Stimulated activated CD4-positive, alpha-beta T cell treated with anti-CD3 and anti-CD28 coated beads, TNF-alpha, amount 100 ng/mL, for 4 hours (primary cell): ENCODE data around the gene ATP11A.
"Not testable (repeated sequence)": the region's sequence is repeated elsewhere in the genome, so short reads cannot be mapped to it uniquely, and the experiment has no call there.

Experiments
- DNase-seq, 3 experiments: peaks; one replicate each; pipeline ENCODE4 v3.0.0-alpha.2; 2020; ENCODE audit warnings: low read depth in 3 of 3

ATP11A gene

DNA sequence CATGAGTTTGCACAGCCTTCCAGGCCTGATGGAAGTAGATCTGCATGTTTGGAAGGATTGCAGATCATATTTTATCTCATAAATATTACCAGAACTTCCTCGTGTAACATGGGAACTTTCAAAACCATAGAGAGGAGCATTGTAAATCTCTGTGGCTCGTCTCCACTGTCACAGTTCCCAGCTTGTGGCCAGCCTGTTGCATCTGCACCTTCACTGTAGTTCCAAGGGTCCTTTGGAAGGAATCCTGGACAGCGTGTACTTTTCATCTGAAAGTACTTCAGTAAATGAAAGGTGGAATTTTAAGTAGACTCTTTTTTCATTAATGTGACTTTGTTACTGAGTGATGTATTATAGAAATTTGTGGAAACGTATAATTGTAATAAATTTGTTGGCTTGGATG, 105.4 kb downstream of the ATP11A start:
- DNase-seq: no peak

DNA sequence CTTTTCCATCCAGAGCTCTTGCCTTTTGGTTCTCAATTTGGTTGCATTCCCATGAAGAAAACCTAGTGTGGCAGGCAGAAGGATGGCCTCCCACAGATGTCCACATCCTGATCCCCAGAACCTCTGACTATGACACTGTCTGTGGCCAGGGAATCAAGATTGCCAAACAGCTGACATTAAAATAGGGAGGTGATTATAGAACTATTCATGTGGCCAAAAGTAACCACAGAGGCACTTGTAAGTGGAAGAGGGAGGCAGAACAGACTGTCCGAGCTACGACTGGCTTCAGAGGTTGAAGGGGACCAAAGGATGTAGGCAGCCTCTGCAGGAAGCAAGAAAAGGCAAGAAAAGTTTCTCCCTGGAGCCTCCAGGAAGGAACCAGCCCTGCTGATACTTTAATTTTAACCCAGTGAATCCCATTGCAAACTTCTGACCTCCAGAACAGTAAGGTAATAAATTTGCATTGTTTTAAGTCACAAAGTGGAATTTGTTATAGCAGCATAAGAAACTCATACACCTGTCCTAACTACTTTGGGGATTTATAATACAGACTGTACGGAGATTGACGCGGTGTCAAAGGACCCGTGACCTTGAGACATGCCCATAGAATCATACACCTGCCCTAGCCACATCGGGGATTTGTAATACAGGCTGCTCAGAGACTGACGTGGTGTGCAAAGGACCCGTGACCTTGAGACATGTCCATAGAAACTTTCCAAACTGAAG, 106.5 kb downstream of the ATP11A start:
- DNase-seq: no peak

DNA sequence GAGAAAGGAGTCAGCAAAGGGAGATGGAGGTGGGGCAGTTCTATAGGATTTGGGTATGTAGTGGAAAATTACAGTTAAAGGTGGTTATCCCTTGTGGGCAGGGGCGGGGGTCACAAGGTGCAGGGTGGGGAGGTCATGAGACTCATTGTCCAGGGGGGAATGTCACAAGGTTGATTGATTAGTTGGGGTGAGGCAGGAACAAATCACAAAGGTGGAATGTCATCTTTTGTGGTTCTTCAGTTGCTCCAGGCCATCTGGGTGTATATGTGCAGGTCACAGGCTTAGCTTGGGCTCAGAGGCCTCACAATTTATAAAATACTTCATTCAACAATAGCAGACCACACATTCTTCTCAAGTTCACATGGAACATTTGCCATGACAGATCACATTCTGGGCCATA, 109.6 kb downstream of the ATP11A start:
- DNase-seq: no peak

DNA sequence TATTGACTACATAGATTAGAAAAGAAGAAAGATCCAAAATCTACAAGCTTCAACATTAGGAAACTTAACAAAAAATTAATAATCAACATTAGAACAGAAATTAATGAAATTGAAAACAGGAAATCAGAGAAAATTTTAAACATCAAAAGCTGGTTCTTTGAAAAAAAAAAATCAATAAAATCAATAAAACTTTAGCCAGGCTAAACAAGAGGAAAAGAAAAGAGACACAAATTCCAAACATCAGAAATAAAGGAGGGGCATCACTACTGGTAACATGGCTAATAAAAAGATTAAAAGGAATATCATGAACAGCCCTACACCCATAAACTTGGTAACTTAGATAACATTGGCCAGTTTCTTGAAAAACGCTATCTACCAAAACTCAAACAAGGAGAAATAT, 110.2 kb downstream of the ATP11A start:
- DNase-seq: no peak

DNA sequence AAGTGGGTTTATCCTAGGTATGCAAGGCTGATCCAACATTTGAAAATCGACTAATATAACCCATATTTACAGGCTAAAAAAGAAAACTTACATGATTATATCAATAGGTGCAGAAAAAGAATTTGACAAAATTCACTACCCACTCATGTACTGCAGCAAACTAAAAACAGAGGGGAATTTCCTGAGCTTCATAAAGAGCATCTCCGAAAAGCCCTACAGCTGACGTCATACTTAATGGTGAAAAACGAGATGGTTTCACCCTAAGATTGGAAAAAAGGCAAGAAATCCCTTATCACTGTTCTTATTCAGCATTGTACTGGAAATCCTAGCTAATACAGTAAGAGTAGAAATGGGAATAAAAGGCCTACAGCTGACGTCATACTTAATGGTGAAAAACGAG, 111.0 kb downstream of the ATP11A start:
- DNase-seq: not testable (repeated sequence)

DNA sequence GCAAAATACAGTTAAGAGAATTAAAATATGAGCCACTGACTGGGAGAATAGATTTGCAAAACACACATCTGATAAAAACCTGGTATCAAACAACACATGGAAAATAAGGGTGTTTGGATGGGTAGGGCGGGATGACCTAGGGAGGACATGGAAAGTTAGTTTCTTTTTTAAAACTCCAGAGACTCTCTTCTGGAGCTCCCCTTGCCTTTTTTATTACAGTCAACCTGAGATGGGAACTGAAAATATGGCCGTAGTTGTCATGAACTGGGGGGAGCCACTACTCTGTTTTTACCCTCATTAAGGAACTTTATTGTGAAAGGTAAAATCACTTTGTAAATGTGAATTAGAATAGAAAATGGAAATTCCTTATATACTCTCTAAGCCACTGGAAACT, 113.0 kb downstream of the ATP11A start:
- no peak for DNase-seq

DNA sequence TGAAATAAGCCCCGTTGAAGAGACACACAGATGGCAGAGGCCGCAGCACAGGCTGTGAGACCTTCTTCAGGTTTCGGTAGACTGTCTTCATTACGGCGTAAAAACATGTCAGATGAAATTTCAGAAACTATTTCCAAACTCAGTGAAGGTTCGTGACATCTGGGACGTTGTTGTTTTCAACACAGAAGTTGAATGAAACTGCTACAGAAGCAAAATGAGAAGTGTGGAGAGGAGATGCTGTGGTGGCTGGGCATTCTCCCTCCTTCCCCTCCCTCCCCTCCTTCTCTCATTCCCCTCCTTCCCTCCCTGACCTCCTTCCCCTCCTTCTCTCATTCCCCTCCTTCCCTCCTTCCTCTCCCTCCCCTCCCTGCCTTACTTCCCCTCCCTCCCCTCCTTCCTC, 113.6 kb downstream of the ATP11A start:
- DNase-seq: no peak

DNA sequence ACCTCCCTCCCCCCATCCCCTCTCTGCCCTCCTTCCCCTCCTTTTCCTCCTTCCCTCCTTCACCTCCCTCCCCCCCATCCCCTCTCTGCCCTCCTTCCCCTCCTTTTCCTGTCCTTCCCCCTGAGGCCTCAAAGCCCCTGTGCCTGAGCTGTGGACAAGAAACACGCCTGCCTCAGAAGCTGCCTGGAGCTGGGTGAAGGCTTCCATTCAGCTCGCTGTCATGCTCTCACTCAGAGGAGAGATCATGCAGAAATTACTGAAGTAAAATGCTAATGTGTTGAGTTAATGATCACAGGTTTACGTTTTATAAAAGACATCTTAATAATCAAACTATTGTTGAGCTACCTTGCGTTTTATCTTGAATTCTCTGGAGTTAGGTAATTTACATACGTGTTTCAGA, 114.5 kb downstream of the ATP11A start:
- DNase-seq: no peak

DNA sequence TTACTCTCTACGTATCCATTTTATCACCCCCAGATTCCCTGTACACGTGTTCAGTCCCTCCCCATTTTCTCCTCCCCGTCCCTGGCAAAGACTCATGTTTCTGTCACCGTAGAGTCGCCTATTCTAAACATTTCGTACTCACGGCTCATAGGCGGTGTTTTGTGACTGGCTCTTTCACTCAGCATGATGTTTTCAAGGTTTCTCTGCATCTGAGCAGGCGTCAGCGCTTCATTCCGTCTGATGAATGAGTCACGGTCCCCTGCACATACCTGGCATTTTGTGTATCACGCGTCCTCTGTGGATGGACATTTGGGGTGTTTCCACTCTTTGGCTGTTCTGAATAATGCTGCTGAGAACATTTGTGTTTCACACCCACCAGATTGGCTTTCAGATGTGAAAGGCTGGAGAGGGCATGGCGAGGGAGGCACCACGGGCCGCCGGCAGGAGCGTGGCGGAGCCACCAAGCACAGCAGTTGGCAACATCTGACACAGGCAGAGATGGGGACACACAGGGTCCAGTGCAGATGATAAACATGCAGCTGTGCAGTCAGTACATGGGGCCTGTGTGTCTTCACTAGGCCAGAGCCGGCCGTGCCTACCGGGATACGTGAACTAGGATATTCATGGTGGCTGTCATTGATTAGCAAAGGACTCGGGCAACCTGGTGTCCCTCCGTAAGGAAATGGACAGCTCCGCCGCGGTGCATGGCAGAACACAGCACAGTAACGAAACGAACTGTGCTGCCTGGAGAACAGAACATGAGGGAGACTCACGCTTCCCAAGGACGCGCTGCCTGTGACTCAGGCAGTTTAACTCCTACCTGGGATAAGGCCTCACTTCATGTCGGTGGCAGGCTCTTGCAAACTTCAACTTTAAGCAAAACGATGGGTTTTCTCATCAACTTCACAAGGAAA, 117.2 kb downstream of the ATP11A start:
- no peak for DNase-seq

DNA sequence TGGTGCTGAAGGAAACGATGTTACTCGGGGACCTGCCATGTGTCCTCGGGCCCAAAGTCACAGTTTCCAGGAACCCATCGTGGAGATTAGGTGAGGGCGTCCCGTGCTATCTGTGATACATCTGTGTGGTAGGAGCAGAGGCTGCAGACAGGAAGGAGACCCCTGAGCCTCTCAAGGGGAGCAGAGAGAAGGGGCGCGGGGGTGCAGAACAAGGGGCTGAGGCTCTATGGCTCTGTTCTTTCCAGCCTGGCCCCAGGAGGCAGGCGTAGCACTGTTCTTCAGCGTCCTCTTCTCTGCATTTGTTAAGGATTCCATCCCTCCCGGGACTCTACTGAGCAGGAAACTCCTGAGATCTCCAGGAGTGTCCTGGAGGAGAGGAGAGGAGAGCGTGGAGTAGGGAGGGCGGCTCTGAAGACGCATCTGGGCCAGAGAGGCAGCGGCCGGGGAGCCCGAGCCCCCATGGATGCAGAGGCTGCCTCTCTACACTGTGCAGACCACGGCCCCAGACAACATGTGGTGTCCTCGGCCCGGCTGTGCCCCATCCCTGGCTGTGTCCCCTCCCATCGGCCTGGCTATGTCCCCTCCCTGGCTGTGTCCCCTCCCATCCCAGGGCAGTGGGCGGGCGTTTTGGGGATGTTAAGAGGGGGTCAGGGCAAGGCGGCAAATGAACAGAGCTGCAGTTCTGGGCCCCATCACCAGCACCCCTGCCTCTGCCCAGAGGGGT, 118.0 kb downstream of the ATP11A start:
- DNase-seq: no peak

DNA sequence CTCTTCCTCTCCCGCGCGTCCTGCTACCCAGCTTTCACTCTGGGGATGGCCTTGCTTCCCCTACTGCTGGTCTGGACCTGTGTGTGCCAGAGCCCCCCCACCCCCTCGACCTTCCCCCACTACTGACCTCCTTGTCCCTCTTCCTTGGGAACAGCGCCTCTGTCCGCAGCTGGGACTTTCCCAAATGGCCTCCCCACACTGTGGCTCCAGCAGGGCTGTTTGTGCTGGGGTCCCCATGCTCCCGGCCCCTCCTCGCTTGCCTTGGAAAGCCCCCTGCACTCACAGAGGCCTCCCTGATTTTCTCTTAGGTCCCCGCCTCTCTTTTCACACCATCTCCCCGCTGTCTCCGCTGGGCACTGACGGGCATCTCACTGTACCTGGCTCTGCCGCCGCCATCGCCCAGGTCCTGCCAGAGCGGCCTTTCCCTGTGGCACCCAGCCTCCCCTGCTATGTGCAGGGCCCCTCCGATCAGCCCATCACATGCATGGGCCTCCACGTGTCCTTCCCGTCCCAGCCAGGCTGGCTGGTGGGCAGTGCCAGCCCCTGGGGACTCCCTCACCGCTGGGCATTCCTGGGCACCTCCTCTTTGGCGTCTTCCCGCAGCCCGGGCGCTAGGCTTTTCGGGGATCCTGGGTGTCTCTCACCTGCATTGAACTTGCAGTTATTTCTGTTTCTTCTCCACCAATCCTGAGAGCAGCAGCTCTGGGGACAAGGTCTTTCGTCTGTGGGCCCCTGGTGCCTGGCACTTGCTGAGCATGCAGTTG, 118.7 kb downstream of the ATP11A start:
- DNase-seq: no peak

DNA sequence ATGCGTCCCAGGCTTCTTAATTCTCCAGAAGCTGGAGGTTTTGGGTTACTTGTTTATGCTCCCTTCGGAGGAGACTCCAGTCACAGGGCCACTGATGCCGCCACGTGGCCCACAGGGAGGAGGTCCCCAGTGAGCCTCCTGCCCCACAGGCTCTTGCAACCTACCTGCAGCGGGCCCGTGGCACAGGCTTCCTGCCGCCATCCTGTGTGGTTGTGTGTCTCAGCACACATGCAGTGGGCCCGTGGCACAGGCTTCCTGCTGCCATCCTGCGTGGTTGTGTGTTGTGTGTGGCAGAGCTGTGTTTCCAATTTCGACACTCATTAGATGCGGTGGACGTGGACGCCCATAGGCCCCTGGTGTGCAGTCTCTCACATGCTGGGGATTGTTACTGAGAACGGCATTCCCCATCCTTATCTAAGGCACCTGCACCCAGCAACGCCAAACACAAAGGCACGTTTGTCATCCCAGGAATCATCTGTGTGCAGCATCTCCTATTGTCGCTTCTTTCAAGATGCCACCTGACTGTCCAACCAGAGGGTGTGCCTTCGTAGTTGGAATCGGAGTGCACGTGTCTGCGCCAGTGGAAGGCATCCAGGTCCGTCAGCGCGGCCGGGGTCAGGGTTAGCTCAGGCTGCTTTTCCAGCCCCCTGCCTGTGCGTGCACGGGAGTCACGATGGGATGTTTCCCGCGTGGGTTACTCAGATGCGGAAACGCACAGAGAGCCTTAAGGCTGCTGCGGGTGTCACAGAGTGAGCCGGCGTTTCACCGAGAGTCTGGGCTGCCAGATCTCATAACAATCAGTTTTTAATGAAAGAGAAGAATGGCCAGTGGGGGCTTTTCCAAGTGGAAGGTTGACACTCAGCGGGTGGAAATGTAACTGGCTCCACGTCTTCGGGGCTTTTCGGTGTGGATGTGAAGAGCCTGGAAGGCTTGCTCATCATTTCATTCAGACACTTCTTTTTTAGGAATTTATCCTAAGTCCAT, 119.8 kb downstream of the ATP11A start:
- DNase-seq: no peak

DNA sequence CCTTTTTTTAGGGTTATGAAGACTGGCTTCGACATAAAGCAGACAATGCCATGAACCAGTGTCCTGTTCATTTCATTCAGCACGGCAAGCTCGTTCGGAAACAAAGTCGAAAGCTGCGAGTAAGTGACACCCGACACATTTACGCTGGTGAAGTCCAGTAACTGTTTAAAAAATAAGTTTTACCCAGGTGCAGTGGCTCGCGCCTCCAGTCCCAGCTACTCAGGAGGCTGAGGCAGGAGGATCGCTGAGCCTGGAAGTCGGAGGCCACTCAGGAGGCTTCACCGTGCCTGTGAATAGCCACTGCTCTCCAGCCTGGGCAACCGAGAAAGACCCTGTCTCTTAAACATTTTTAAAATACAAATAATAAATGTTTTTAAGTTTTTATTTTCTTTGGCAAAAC, 120.8 kb downstream of the ATP11A start:
- no peak for DNase-seq

DNA sequence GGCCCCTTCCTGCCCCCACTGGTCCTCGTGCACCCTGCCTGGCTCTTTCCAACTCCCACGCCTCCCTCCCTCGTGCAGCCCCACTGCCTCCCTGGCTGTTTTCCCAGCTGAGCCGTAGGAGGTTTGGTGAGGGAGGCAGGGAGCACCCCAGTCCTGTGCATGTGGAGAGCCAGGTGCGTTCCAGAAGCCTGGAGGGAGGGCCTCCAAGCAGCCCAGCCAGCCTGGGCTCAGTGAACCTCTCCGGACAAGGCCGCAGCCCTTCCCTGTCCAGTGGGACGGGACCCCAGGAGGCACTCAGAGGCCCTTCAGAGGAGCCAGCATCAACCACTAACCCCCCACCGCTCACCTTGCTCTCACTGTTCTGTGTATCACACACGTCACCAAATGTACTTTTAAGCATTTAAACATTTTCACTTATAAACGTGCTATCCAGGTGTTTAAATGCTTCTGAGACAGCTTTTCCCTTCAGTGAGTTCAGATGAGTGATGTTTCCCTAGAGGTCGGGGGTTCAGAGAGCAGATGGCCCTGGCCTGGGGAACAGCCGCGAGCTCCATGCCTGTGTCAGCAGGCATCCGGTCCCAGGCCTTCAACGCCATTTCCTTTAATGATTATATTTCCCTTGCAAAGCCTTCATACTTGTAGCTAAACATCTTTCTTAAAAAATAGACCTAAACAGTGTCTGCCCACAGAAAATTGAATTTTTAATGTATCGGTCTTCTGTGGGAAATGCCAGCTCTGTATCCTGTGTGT, 122.6 kb downstream of the ATP11A start:
- no peak for DNase-seq

DNA sequence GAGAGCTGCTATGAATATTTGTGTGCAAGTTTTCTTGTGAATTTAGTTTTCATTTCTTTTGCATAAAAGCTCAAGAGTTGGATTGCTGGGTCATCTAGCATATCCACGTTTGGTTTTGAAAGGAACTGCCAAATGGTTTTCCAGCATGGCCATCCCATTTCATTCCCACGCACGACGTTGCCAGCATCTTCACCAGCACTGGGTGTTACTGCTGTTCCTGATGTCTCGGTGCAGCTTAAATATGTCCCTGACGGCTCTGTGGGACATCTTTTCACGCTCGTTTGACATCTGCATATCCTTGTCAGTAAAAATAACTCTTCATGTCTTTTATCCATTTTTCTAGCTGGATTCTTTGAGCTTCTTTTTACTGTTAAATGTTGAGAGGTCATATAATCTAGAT, 123.7 kb downstream of the ATP11A start:
- no peak for DNase-seq

DNA sequence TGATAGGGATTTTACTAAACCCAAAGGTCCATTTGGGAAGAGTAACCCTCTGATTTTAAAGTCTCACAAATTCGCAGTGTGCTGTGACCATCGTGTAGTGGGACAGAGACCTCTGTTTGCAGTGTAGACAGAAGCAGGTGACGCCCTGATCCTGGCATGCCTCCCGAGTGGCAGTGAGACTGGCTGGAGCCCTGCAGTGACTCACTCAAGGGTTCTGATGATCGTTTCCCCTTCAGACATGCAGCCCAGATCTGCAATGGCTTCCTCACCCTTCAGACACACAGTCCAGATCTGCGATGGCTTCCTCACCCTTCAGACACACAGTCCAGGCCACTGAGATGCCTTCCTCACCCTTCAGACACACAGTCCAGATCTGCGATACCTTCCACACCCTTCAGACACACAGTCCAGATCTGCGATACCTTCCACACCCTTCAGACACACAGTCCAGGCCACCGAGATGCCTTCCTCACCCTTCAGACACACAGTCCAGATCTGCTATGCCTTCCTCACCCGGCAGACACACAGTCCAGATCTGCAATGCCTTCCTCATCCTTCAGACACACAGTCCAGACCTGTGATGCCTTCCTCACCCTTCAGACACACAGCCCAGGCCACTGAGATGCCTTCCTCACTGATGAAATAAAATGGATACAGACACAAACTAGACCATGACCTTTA, 125.2 kb downstream of the ATP11A start:
- no peak for DNase-seq

DNA sequence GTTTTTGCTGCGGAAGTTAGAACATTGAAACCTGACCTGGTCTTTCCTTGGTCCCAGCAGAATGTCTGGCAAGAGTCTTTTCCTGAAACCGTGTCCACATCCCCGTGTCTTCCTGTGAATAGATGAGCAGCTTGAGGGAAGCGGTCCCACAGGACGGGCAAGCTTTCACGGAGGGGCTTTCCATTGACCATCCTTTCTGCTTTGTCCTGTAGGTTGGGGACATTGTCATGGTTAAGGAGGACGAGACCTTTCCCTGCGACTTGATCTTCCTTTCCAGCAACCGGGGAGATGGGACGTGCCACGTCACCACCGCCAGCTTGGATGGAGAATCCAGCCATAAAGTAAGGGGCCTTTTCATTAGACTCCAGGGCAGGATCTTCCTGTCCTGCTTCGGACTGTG, 126.0 kb downstream of the ATP11A start:
- no peak for DNase-seq

DNA sequence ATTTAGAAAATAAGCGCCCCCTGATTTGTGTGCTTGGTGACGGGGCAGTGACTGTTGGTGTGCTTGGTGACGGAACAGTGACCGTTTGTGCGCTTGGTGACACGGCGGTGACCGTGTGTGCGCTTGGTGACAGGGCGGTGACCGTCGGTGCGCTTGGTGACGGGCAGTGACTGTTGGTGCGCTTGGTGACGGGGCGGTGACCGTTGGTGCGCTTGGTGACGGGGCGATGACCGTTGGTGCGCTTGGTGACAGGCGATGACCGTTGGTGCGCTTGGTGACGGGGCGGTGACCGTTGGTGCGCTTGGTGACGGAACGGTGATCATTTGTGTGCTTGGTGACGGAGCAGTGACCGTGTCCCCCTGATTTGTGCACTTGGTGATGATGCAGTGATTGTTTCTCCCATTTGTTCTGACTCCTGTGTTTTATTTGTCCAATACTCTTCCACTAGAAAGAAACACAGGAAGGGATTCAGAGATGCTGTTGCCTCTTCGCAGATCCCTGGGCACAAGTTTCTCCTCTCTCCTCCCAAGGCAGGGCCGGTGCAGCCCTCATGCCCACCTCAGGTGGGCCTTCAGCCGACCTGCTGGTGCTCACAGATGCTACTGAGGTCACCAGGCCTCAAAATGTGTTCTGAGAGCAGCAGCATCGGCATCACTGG, 128.3 kb downstream of the ATP11A start:
- DNase-seq: no peak

DNA sequence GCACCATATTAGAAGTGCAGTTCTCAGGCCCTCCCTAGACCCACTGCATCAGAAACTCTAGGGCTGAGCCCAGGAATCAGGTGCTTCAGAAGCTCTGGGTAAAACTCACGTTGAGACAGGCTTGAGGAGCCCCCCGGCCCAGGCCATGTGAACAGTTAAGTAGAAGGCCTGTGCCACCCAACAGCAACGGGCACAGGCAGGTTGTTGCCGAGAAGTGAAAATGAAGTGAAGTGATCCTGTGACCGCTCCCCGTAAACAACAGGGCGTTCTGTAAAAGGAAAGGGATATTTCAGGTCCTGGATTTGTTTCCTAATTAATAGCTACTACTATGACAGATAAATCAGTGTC, 128.8 kb downstream of the ATP11A start:
- no peak for DNase-seq
